Measurements from ENCODE around the gene CPOX. TPM values are rescaled to one million over a fixed set of nuclear protein-coding genes. Genes with fewer than 3 reads are reported as not detected.

Gene CPOX
- total and polyA plus RNA-seq, 4 donors, result 19.5 to 26.7 (median 22.9) TPM

DNA sequence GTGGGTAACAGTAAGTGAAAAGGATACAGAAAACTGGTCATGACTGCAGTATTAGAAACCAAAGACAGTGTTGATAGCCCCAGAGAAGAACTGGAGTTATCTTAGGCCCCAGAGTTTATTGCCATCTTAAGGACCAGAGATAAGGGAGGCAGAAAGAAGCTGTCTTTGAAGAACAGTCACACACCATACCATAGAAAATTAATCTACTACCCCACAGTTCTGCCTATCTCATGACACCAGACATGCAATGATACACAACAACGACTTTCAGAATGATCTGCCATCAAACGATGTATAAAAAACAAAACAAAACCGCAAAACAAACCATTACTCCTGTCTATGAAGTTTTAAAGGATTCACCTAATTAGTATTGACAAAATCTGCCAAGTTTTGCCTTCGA is 9.6 kb downstream of the CPOX start:
- DNase-seq (ENCODE audit: low read depth in 4 of 6, low spot score in 6 of 6), result no peak
- Histone ChIP-seq H3K27ac (ENCODE audit: low read depth, low read length) (no peak overlapping the region), H3K4me1 (ENCODE audit: control insufficient read depth, insufficient read depth, low read length) (no peaks in the 10 kb centered on the region), H3K4me3 (ENCODE audit: low read depth, low read length) (no peak overlapping the region), H3K36me3 (ENCODE audit: control insufficient read depth, insufficient read depth, low read length) (peaks cover 8% of the 10 kb centered on the region), H3K9me3 (ENCODE audit: control insufficient read depth, insufficient read depth, low read length) (no peaks in the 10 kb centered on the region), H3K27me3 (ENCODE audit: control insufficient read depth, insufficient read depth, low read length) (no peaks in the 10 kb centered on the region)
- 83% methylated on average over 1 of the region's 4 CpGs for WGBS (ENCODE audit: insufficient coverage)

- Histone ChIP-seq H3K27ac (ENCODE audit: low read depth, low read length) (no peak overlapping the region), H3K4me1 (ENCODE audit: control insufficient read depth, insufficient read depth, low read length) (no peaks in the 10 kb centered on the region), H3K4me3 (ENCODE audit: low read depth, low read length) (no peak overlapping the region), H3K36me3 (ENCODE audit: control insufficient read depth, insufficient read depth, low read length) (peaks cover 14% of the 10 kb centered on the region), H3K27me3 (ENCODE audit: control insufficient read depth, insufficient read depth, low read length) (no peaks in the 10 kb centered on the region), H3K9me3 (ENCODE audit: control insufficient read depth, insufficient read depth, low read length) (no peaks in the 10 kb centered on the region)
- WGBS (ENCODE audit: insufficient coverage), result 75% methylated on average over 1 of the region's 1 CpG
- DNase-seq (ENCODE audit: low read depth in 4 of 6, low spot score in 6 of 6), result no peak
These were observed 11.4 kb downstream of the CPOX start for GRCh38 chr3:98582042-98582441.

GRCh38 chr3:98581474-98581873 is 11.9 kb downstream of the CPOX start:
- H3K27ac ChIP-seq (ENCODE audit: low read depth, low read length), result no peak overlapping the region
- H3K27me3 ChIP-seq (ENCODE audit: control insufficient read depth, insufficient read depth, low read length), result no peaks in the 10 kb centered on the region
- DNase-seq (ENCODE audit: low read depth in 4 of 6, low spot score in 6 of 6), result no peak
- H3K9me3 ChIP-seq (ENCODE audit: control insufficient read depth, insufficient read depth, low read length), result no peaks in the 10 kb centered on the region
- H3K4me3 ChIP-seq (ENCODE audit: low read depth, low read length), result no peak overlapping the region
- peaks cover 14% of the 10 kb centered on the region for H3K36me3 ChIP-seq (ENCODE audit: control insufficient read depth, insufficient read depth, low read length)
- no peaks in the 10 kb centered on the region for H3K4me1 ChIP-seq (ENCODE audit: control insufficient read depth, insufficient read depth, low read length)
- WGBS (ENCODE audit: insufficient coverage), result no CpG with 5 or more reads among the region's 1 CpG

GRCh38 chr3:98580401-98581386 is 12.7 kb downstream of the CPOX start:
- 83% methylated on average over 6 of the region's 8 CpGs for WGBS (ENCODE audit: insufficient coverage)
- peaks cover 10% of the 10 kb centered on the region for H3K36me3 ChIP-seq (ENCODE audit: control insufficient read depth, insufficient read depth, low read length)
- H3K27me3 ChIP-seq (ENCODE audit: control insufficient read depth, insufficient read depth, low read length), result no peaks in the 10 kb centered on the region
- no peaks in the 10 kb centered on the region for H3K9me3 ChIP-seq (ENCODE audit: control insufficient read depth, insufficient read depth, low read length)
- no peak overlapping the region for H3K4me3 ChIP-seq (ENCODE audit: low read depth, low read length)
- no peak for DNase-seq (ENCODE audit: low read depth in 4 of 6, low spot score in 6 of 6)
- H3K4me1 ChIP-seq (ENCODE audit: control insufficient read depth, insufficient read depth, low read length), result no peaks in the 10 kb centered on the region
- no peak overlapping the region for H3K27ac ChIP-seq (ENCODE audit: low read depth, low read length)

DNA sequence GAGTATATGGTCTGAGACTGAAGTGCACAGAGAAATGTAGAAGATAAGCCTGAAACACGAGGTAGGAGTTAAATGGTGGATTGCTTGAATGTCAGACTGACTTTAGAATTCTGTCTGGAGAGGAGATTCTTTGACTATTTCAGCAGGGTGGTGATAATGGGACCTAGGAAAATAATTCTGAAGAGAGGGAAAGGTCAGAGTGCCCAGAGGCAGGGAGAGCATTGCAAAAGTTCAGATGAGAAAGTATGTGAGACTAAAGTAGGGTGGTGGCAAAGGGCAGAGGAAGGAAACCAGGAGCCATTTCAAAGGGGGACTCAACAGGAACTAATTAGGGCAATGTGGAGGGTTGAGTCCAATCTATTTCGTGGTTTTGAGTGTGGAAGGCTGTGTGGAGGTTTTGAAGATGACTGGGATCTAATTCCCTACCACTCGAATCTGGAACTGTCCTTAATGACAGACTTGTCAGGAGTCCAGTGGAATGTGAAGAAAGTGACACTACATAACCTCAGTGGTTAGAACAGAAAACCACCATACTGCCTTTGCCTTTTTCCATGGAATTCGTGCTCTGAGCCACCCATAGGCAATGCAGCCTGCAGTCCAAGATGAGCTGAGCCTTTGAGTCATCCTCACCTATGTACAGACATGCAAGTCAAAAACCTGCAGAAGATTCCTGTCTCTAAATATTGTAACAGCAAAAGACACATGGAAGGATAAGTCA is 16.1 kb downstream of the CPOX start:
- Histone ChIP-seq H3K27ac (ENCODE audit: low read depth, low read length) (no peak overlapping the region), H3K36me3 (ENCODE audit: control insufficient read depth, insufficient read depth, low read length) (peaks cover 10% of the 10 kb centered on the region), H3K27me3 (ENCODE audit: control insufficient read depth, insufficient read depth, low read length) (no peaks in the 10 kb centered on the region), H3K4me3 (ENCODE audit: low read depth, low read length) (no peak overlapping the region), H3K4me1 (ENCODE audit: control insufficient read depth, insufficient read depth, low read length) (no peaks in the 10 kb centered on the region), H3K9me3 (ENCODE audit: control insufficient read depth, insufficient read depth, low read length) (no peaks in the 10 kb centered on the region)
- WGBS (ENCODE audit: insufficient coverage), result 90% methylated on average over 2 of the region's 4 CpGs
- no peak for DNase-seq (ENCODE audit: low read depth in 4 of 6, low spot score in 6 of 6)

- H3K27me3 ChIP-seq (ENCODE audit: control insufficient read depth, insufficient read depth, low read length), result no peaks in the 10 kb centered on the region
- H3K4me3 ChIP-seq (ENCODE audit: low read depth, low read length), result no peak overlapping the region
- 100% methylated on average over 1 of the region's 6 CpGs for WGBS (ENCODE audit: insufficient coverage)
- H3K27ac ChIP-seq (ENCODE audit: low read depth, low read length), result no peak overlapping the region
- peaks cover 6% of the 10 kb centered on the region for H3K36me3 ChIP-seq (ENCODE audit: control insufficient read depth, insufficient read depth, low read length)
- DNase-seq (ENCODE audit: low read depth in 4 of 6, low spot score in 6 of 6), result no peak
- H3K4me1 ChIP-seq (ENCODE audit: control insufficient read depth, insufficient read depth, low read length), result no peaks in the 10 kb centered on the region
- no peaks in the 10 kb centered on the region for H3K9me3 ChIP-seq (ENCODE audit: control insufficient read depth, insufficient read depth, low read length)
These were observed 19.3 kb downstream of the CPOX start for GRCh38 chr3:98574132-98574531.

- DNase-seq (ENCODE audit: low read depth in 4 of 6, low spot score in 6 of 6), result peak in 2 of 6 donors; percentile 57 to 64
- Histone ChIP-seq H3K27ac (ENCODE audit: low read depth, low read length) (no peak overlapping the region), H3K27me3 (ENCODE audit: control insufficient read depth, insufficient read depth, low read length) (no peaks in the 10 kb centered on the region), H3K9me3 (ENCODE audit: control insufficient read depth, insufficient read depth, low read length) (no peaks in the 10 kb centered on the region), H3K4me3 (ENCODE audit: low read depth, low read length) (no peak overlapping the region), H3K4me1 (ENCODE audit: control insufficient read depth, insufficient read depth, low read length) (no peaks in the 10 kb centered on the region), H3K36me3 (ENCODE audit: control insufficient read depth, insufficient read depth, low read length) (peaks cover 6% of the 10 kb centered on the region)
- 60% methylated on average over 2 of the region's 2 CpGs for WGBS (ENCODE audit: insufficient coverage)
These were observed 20.2 kb downstream of the CPOX start for GRCh38 chr3:98573181-98573728.

GRCh38 chr3:98568402-98568801 is 25.0 kb downstream of the CPOX start:
- Histone ChIP-seq H3K4me1 (ENCODE audit: control insufficient read depth, insufficient read depth, low read length) (no peaks in the 10 kb centered on the region), H3K4me3 (ENCODE audit: low read depth, low read length) (no peak overlapping the region), H3K36me3 (ENCODE audit: control insufficient read depth, insufficient read depth, low read length) (no peaks in the 10 kb centered on the region), H3K9me3 (ENCODE audit: control insufficient read depth, insufficient read depth, low read length) (no peaks in the 10 kb centered on the region), H3K27ac (ENCODE audit: low read depth, low read length) (no peak overlapping the region), H3K27me3 (ENCODE audit: control insufficient read depth, insufficient read depth, low read length) (no peaks in the 10 kb centered on the region)
- no CpG with 5 or more reads among the region's 3 CpGs for WGBS (ENCODE audit: insufficient coverage)
- DNase-seq (ENCODE audit: low read depth in 4 of 6, low spot score in 6 of 6), result no peak

GRCh38 chr3:98567666-98568270 is 25.6 kb downstream of the CPOX start:
- no peaks in the 10 kb centered on the region for H3K27me3 ChIP-seq (ENCODE audit: control insufficient read depth, insufficient read depth, low read length)
- DNase-seq (ENCODE audit: low read depth in 4 of 6, low spot score in 6 of 6), result no peak
- no peaks in the 10 kb centered on the region for H3K4me1 ChIP-seq (ENCODE audit: control insufficient read depth, insufficient read depth, low read length)
- 60% methylated on average over 1 of the region's 2 CpGs for WGBS (ENCODE audit: insufficient coverage)
- H3K9me3 ChIP-seq (ENCODE audit: control insufficient read depth, insufficient read depth, low read length), result no peaks in the 10 kb centered on the region
- H3K4me3 ChIP-seq (ENCODE audit: low read depth, low read length), result no peak overlapping the region
- no peak overlapping the region for H3K27ac ChIP-seq (ENCODE audit: low read depth, low read length)
- no peaks in the 10 kb centered on the region for H3K36me3 ChIP-seq (ENCODE audit: control insufficient read depth, insufficient read depth, low read length)

Measured in spinal cord (tissue), 10 donors.